Naive thymus-derived CD8-positive, alpha-beta T cell (primary cell): ENCODE measurements around the gene RPS27. TPM values are rescaled to one million over a fixed set of nuclear protein-coding genes. Genes with fewer than 3 reads are reported as not detected.
"Not testable (repeated sequence)": the region's sequence is repeated elsewhere in the genome, so short reads cannot be mapped to it uniquely, and the experiment has no call there.

Experiments
- ATAC-seq, 2 donors: fragments of 150-1000 bp; cut with Tn5 transposase in 1 of 2; sonication (Bioruptor Pico), chemical (Tn5 transposase) in 1 of 2; 1 replicate in 1 of 2; 2 replicates in 1 of 2; pipeline ENCODE4 v1.10.0; 2021; ENCODE audit warnings: mild to moderate bottlenecking in 2 of 2, moderate library complexity in 2 of 2
- POLR2A ChIA-PET: fragments of 350-600 bp; sonication (Branson Sonifier 250); formaldehyde crosslinking; loops from one replicate; lab custom pipeline; 2021; ENCODE audit warnings: antibody characterized with exemption; lab: Charles Lee
- DNase-seq, 10 donors: peaks; one replicate each; pipeline versions ENCODE4 v3.0.0 to v3.0.0-alpha.2; 2020 to 2022
- H3K27ac Mint-ChIP-seq, 10 donors: one replicate each; pipeline ENCODE4 v1.8.0; 2020 to 2022; ENCODE audit warnings: mild to moderate bottlenecking in 10 of 10, mixed read lengths in 10 of 10, moderate library complexity in 4 of 10, inconsistent platforms in 1 of 10
- H3K27me3 Mint-ChIP-seq, 5 donors: one replicate each; pipeline ENCODE4 v1.8.0; 2021 to 2022; ENCODE audit warnings: mixed read lengths in 5 of 5
- H3K36me3 Mint-ChIP-seq, 3 donors: one replicate each; pipeline ENCODE4 v1.8.0; 2020 to 2022; ENCODE audit warnings: mixed read lengths in 3 of 3, mild to moderate bottlenecking in 2 of 3, inconsistent platforms in 1 of 3
- H3K4me1 Mint-ChIP-seq, 4 donors: one replicate each; pipeline ENCODE4 v1.8.0; 2021 to 2022; ENCODE audit warnings: mixed read lengths in 4 of 4
- H3K4me3 Mint-ChIP-seq, 10 donors: one replicate each; pipeline ENCODE4 v1.8.0; 2020 to 2022; ENCODE audit warnings: mild to moderate bottlenecking in 10 of 10, mixed read lengths in 10 of 10, moderate library complexity in 6 of 10, inconsistent platforms in 1 of 10
- H3K9me3 Mint-ChIP-seq, 9 donors: one replicate each; pipeline ENCODE4 v1.8.0; 2020 to 2022; ENCODE audit warnings: mixed read lengths in 9 of 9, mild to moderate bottlenecking in 3 of 9, inconsistent platforms in 1 of 9, moderate library complexity in 1 of 9
- polyA plus RNA-seq, 3 donors: library from polyadenylated mRNA; unstranded; fragments of 300-500 nt; fragmentation: Illumina TruSeq; gene quantifications; one replicate each; pipeline ENCODE4 v1.2.3, GENCODE V29; 2021
- total RNA-seq, 8 experiments: library from RNA in 2 of 8; stranded (reverse) in 2 of 8; gene quantifications; one replicate each; pipeline ENCODE4 v1.2.3 and lab custom pipeline; 2021 to 2026

Gene RPS27
- total and polyA plus RNA-seq, 5 experiments from 2014 or later: 5,101 to 26,660 (median 23,491) TPM

- peaks cover 14 to 51% (median 32%) of the 10 kb centered on the region in 3 donors for H3K36me3 Mint-ChIP-seq
- H3K9me3 Mint-ChIP-seq: no peaks in the 10 kb centered on the region
- H3K27ac Mint-ChIP-seq: peak overlapping the region; percentile 99 to 100 (median 100)
- peak in 1 of 10 donors; percentile 29 for DNase-seq
- POLR2A ChIA-PET: interaction anchor here (0.6 to 4.8 kb wide), 42 partner anchors 9 to 965 kb away, joined by 3 to 87 read pairs (median 7); partner anchors contain the start of genes CREB3L4, CRTC2, DENND4B and GATAD2B
- peak in 1 of 2 donors; percentile 0 for ATAC-seq
- H3K4me1 Mint-ChIP-seq: peaks cover 32 to 60% (median 53%) of the 10 kb centered on the region in 4 donors
- peaks cover 0 to 2% (median 0%) of the 10 kb centered on the region in 5 donors for H3K27me3 Mint-ChIP-seq
- H3K4me3 Mint-ChIP-seq: peak overlapping the region; percentile 90 to 100 (median 98)
Measured at GRCh38 chr1:153991151-153991630, 629 bp downstream of the RPS27 start.

GRCh38 chr1:153991806-153992205 lies 1.2 kb downstream of the RPS27 start:
- Mint-ChIP-seq H3K27me3 (peaks cover 0 to 2% (median 0%) of the 10 kb centered on the region in 5 donors), H3K36me3 (peaks cover 14 to 57% (median 32%) of the 10 kb centered on the region in 3 donors), H3K9me3 (no peaks in the 10 kb centered on the region), H3K4me3 (peak overlapping the region; percentile 90 to 100 (median 98)), H3K27ac (peak overlapping the region; percentile 99 to 100 (median 100)), H3K4me1 (peaks cover 27 to 54% (median 48%) of the 10 kb centered on the region in 4 donors)
- DNase-seq (no peak), ATAC-seq (no peak)
- POLR2A ChIA-PET: interaction anchor here (0.6 to 4.8 kb wide), 14 partner anchors 8 to 352 kb away, joined by 3 to 87 read pairs (median 26); partner anchors contain the start of genes CREB3L4, CRTC2, DENND4B and HAX1

GRCh38 chr1:153995202-153995601 lies 4.6 kb downstream of the RPS27 start:
- Mint-ChIP-seq H3K36me3 (peaks cover 14 to 58% (median 32%) of the 10 kb centered on the region in 3 donors), H3K27ac (peak overlapping the region in 6 of 10 donors; percentile 40 to 83 (median 60)), H3K4me3 (peak overlapping the region in 3 of 10 donors; percentile 13 to 62 (median 24)), H3K9me3 (no peaks in the 10 kb centered on the region), H3K4me1 (peaks cover 22 to 44% (median 38%) of the 10 kb centered on the region in 4 donors), H3K27me3 (peaks cover 0 to 2% (median 0%) of the 10 kb centered on the region in 5 donors)
- POLR2A ChIA-PET: interaction anchor here (0.6 to 1.2 kb wide), 3 partner anchors 18 to 1718 kb away, joined by 3 to 5 read pairs (median 3); no protein-coding TSS in a partner anchor
- ATAC-seq: no peak
- no peak for DNase-seq

GRCh38 chr1:153995640-153996039 lies 5.1 kb downstream of the RPS27 start:
- POLR2A ChIA-PET: interaction anchor here (0.9 to 1.2 kb wide), 2 partner anchors 19 to 39 kb away, joined by 3 to 5 read pairs; no protein-coding TSS in a partner anchor
- ATAC-seq: no peak
- Mint-ChIP-seq H3K27ac (peak overlapping the region in 7 of 10 donors; percentile 51 to 83 (median 68)), H3K9me3 (no peaks in the 10 kb centered on the region), H3K36me3 (peaks cover 14 to 56% (median 32%) of the 10 kb centered on the region in 3 donors), H3K27me3 (peaks cover 0 to under 1% (median 0%) of the 10 kb centered on the region in 5 donors), H3K4me3 (peak overlapping the region in 3 of 10 donors; percentile 4 to 62 (median 13)), H3K4me1 (peaks cover 18 to 40% (median 34%) of the 10 kb centered on the region in 4 donors)
- DNase-seq: no peak

GRCh38 chr1:153996882-153997281 lies 6.3 kb downstream of the RPS27 start:
- not testable (repeated sequence) for H3K4me3 Mint-ChIP-seq, ATAC-seq, H3K27me3 Mint-ChIP-seq, H3K9me3 Mint-ChIP-seq, DNase-seq
- Mint-ChIP-seq H3K4me1 (peaks cover 10 to 29% (median 24%) of the 10 kb centered on the region in 4 donors), H3K36me3 (peaks cover 6 to 44% (median 23%) of the 10 kb centered on the region in 3 donors), H3K27ac (peak overlapping the region in 2 of 10 donors; percentile 40 to 59)
- POLR2A ChIA-PET: interaction anchor here (0.6 kb wide), 1 partner anchor 360 kb away, joined by 3 read pairs; no protein-coding TSS in a partner anchor

GRCh38 chr1:154000420-154000819 lies 9.9 kb downstream of the RPS27 start:
- Mint-ChIP-seq H3K36me3 (peaks cover 3 to 13% (median 5%) of the 10 kb centered on the region in 3 donors), H3K4me1 (peaks cover 0 to 5% (median 1%) of the 10 kb centered on the region in 4 donors), H3K27me3 (no peaks in the 10 kb centered on the region), H3K9me3 (no peaks in the 10 kb centered on the region), H3K27ac (no peak overlapping the region), H3K4me3 (no peak overlapping the region)
- POLR2A ChIA-PET: interaction anchor here (3.5 kb wide), 1 partner anchor 9 kb away, joined by 23 read pairs; the partner anchor contains the start of gene RPS27
- DNase-seq: no peak
- no peak for ATAC-seq

GRCh38 chr1:154006136-154006535 lies 15.6 kb downstream of the RPS27 start:
- H3K9me3 Mint-ChIP-seq: no peaks in the 10 kb centered on the region
- no peak for ATAC-seq
- H3K4me1 Mint-ChIP-seq: peaks cover 0 to 1% (median 0%) of the 10 kb centered on the region in 4 donors
- DNase-seq: no peak
- no peaks in the 10 kb centered on the region for H3K27me3 Mint-ChIP-seq
- H3K4me3 Mint-ChIP-seq: no peak overlapping the region
- no peaks in the 10 kb centered on the region for H3K36me3 Mint-ChIP-seq
- POLR2A ChIA-PET: no interaction called here
- H3K27ac Mint-ChIP-seq: no peak overlapping the region

GRCh38 chr1:154012129-154012528 lies 21.6 kb downstream of the RPS27 start:
- no peak overlapping the region for H3K4me3 Mint-ChIP-seq
- H3K9me3 Mint-ChIP-seq: no peaks in the 10 kb centered on the region
- H3K4me1 Mint-ChIP-seq: peaks cover 0 to 1% (median 0%) of the 10 kb centered on the region in 4 donors
- no peak overlapping the region for H3K27ac Mint-ChIP-seq
- no peaks in the 10 kb centered on the region for H3K27me3 Mint-ChIP-seq
- ATAC-seq (no peak), DNase-seq (no peak)
- POLR2A ChIA-PET: no interaction called here
- H3K36me3 Mint-ChIP-seq: peaks cover 0 to 2% (median 2%) of the 10 kb centered on the region in 3 donors

GRCh38 chr1:154012543-154012942 lies 22.0 kb downstream of the RPS27 start:
- H3K27me3 Mint-ChIP-seq, H3K36me3 Mint-ChIP-seq, POLR2A ChIA-PET, ATAC-seq, DNase-seq, H3K27ac Mint-ChIP-seq, H3K4me1 Mint-ChIP-seq, H3K9me3 Mint-ChIP-seq, H3K4me3 Mint-ChIP-seq: not testable (repeated sequence)

- Mint-ChIP-seq H3K4me3 (no peak overlapping the region), H3K9me3 (no peaks in the 10 kb centered on the region), H3K36me3 (peaks cover 0 to 2% (median 2%) of the 10 kb centered on the region in 3 donors), H3K27ac (peak overlapping the region in 1 of 10 donors; percentile 20), H3K27me3 (no peaks in the 10 kb centered on the region), H3K4me1 (peaks cover 0 to 1% (median 0%) of the 10 kb centered on the region in 4 donors)
- no peak for ATAC-seq
- DNase-seq: no peak
- POLR2A ChIA-PET: no interaction called here
Measured at GRCh38 chr1:154014154-154014907, 23.8 kb downstream of the RPS27 start.

GRCh38 chr1:154019269-154019668 lies 28.7 kb downstream of the RPS27 start:
- Mint-ChIP-seq H3K36me3 (no peaks in the 10 kb centered on the region), H3K27me3 (no peaks in the 10 kb centered on the region), H3K4me1 (no peaks in the 10 kb centered on the region), H3K27ac (peak overlapping the region in 1 of 10 donors; percentile 12), H3K4me3 (no peak overlapping the region), H3K9me3 (no peaks in the 10 kb centered on the region)
- POLR2A ChIA-PET: no interaction called here
- DNase-seq (no peak), ATAC-seq (no peak)

- no peak for DNase-seq
- no peak for ATAC-seq
- POLR2A ChIA-PET: no interaction called here
- Mint-ChIP-seq H3K4me1 (no peaks in the 10 kb centered on the region), H3K4me3 (no peak overlapping the region), H3K27ac (no peak overlapping the region), H3K27me3 (no peaks in the 10 kb centered on the region), H3K36me3 (no peaks in the 10 kb centered on the region), H3K9me3 (no peaks in the 10 kb centered on the region)
Measured at GRCh38 chr1:154019940-154020339, 29.4 kb downstream of the RPS27 start.
